CD4-positive, alpha-beta T cell treated with Interferon alpha-2 for 1 hour (primary cell): Measurements from ENCODE around the gene SRPK1.
"Not testable (repeated sequence)": the region's sequence is repeated elsewhere in the genome, so short reads cannot be mapped to it uniquely, and the experiment has no call there.

ENCODE experiments used
- DNase-seq, 2 donors: peaks; one replicate each; pipeline ENCODE4 v3.0.0-alpha.2; 2020 to 2022

SRPK1 gene

DNA sequence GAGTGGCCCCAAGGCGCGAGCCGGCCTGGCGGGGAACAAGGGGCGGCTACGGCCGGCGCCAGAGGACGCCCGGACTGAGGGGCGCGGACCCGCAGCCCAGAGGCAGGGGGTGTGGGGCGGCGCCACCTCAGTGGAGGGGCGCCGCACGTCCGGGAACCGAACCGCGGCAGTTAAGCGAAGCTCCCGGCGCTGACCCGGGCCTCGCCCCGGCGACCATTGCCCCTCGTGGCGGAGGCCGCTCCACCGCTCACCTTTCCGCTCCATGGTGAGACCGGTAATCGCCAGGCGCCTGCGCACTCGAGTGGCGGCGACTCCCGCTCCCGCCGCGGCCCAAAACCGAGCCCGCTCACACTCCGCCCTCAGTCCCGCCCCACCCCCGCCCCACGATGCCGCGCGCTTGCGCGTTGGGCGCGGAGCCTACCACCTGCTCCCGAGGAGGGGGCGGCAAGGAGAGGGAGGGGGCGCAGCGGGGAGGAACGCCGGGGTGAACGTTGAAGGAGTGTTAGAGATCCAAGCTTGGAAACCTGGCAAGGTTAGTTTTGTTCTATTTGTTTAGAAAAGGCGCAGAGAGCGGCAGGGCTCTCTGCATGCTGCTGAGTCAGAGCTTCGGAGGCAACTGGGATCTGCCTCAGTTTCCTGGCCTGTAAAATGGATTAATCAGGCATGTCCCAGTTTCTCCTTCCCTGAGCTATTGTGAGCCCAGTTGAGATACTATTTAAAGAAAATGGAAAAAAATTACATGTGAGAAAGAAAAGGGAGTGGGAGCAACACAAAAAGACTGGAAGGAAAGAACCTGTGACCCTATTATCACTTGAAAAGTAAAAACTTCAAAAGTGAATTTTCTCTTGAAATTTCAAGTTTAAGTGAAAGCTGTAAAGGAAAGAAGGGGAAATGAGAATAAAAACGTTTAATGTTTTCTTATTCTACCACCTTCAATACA is at the start of gene SRPK1:
Gene SRPK1 (minus strand): TSS at position 306 of the 940 bp plus-strand sequence. CDS start 42 bp downstream, at position 264.
- DNase-seq = peak; percentile 87 to 90

- no peak for DNase-seq
Measured at GRCh38 chr6:35970181-35970580, 49.3 kb upstream of the SRPK1 start.

DNA sequence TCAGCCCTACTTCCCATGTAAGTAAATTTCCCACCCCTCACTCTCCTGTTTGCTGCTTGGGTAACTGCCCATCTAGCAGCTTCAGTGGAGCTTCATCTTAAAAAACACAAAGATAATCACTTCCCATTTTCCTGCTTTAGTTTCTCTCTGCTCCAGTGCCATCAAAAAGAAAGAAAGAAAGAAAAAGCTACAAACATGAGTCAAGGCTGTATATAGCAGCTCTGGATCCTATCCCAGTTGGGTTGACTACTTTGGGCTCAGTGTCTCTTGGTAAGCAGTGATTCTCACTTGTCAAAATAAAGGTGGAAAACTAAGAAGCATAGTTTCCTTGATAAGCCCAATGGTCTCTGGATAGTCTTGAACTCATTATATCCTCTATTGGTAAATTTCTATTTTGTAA is 48.7 kb upstream of the SRPK1 start:
- DNase-seq = no peak

DNA sequence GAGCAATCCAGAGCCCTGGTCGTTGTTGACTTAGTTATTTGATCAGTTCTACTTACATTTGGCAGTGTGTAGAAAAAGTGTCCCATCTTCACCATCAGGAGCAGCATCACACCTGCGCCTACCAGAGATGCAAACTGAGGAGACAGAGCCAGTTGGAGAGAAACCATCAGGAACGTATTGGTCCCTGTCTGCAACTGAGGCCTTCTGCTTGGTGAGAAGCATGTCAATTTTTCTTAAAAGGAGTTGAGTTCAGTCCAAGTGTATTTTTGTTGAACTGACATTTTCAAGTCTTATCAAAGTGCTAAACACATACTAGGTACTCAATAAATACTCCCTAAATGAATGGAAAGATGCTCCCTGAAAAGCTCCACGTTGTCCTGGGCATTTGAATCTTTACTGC is 47.9 kb upstream of the SRPK1 start:
- DNase-seq = no peak

DNA sequence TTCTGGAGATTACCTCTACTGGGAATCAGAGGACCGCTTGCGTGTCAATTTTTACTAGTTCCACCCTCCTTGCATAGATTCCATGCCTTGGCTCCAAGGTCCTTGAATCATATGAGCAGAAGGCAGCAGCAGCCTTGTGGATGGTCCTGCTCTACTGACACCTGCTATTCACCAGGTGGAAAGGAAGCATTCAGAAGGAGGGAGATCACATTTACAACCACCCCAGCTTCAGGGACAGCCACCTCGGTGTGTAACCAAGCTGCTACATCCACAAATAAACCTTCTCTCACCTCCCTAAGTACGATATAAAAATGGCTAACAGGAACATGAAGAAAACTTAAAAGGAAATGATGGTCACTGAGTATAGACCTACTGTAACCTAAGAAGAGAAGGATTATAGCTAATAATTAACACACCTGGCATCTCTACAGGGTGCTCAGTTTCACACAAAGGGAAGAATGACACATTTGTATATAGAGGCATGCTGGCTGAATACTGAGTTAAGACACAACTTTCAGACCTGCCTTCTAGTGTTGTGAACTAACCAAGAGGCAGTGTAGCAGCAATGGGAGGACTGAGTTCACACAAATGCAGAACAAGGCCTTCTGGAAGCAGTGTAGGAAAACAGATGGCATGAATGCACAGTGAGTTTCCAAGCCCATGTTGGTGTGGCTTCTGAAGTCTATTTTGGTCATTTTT is 46.3 kb upstream of the SRPK1 start:
- DNase-seq = no peak

GRCh38 chr6:35962779-35963560 is 42.1 kb upstream of the SRPK1 start:
- no peak for DNase-seq

- no peak for DNase-seq
Measured at GRCh38 chr6:35960187-35960586, 39.3 kb upstream of the SRPK1 start.

DNA sequence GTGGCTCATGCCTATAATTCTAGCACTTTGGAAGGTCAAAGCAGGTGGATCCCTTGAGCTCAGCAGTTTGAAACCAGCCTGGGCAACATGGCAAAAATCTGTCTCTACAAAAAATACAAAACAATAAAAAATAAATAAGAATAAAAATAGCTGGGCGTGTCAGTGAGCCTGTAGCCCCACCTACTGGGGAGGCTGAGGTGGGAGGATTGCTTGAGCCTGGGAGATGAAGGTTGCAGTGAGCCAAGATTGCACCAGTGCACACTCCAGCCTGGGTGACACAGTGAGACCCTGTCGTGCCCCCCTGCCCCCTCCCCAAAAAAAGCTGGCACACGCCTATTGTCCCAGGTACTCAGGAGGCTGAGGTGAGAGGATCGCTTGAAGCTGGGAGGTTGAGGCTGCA is 35.1 kb upstream of the SRPK1 start:
- DNase-seq = no peak

- DNase-seq = no peak
Measured at GRCh38 chr6:35955521-35955920, 34.6 kb upstream of the SRPK1 start.

- DNase-seq = no peak
Measured at GRCh38 chr6:35955071-35955470, 34.2 kb upstream of the SRPK1 start.

DNA sequence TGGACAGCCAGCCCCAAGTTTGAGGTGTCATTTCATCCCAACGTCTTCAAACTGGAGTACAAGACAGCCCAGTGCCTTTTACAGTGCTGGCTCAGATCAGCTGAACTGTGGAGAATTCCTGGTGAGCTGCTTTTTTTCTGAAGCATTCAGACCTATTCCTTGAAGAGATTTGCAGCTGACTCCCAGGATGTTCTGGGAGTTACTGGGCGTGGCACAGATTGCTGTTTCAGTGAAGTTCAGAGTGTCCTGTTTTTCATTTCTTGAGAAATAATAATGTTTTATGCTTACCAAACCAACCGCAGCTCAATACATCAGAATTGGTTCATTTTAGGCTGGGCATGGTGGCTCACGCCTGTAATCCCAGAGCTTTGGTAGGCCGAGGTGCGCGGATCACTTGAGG is 33.4 kb upstream of the SRPK1 start:
- DNase-seq = no peak

DNA sequence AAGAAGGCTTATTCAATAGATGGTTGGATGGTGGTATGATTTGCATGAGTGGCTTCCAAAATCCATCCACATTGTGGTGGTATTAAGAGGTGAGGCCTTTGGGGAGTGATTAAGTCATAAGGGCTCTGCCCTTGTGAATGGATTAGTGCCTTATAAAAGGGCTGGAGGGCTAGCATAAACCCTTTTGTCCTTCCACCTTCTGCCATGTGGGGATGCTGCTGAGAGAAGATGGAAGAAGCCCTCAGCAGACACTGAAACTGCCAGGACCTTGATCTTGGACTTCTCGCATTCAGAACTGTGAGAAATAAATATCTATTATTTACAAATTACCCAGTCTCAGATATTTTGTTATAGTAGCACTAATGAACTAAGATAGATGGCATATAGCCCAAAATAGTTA is 27.8 kb upstream of the SRPK1 start:
- no peak for DNase-seq

- no peak for DNase-seq
Measured at GRCh38 chr6:35945650-35946025, 24.7 kb upstream of the SRPK1 start.

GRCh38 chr6:35943390-35943789 is 22.5 kb upstream of the SRPK1 start:
- DNase-seq = no peak

DNA sequence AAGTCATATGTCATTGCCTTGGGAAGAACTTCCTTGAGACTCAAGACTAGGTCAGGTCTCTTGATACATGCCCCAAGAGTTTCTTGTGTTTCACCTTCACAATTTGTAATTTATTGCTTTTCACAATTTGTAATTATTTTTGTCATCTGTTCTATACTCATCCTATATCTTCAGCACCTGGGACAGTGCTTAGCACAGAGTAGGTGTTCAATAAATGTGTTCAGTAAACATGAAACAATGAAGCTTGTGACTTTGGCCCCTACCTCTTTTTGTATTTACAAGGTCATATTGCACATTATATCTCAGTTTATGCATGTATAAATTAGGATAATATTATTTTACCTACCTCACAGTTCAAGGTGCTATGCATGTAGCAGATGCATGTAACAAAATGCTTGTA is 21.5 kb upstream of the SRPK1 start:
- DNase-seq = no peak

DNA sequence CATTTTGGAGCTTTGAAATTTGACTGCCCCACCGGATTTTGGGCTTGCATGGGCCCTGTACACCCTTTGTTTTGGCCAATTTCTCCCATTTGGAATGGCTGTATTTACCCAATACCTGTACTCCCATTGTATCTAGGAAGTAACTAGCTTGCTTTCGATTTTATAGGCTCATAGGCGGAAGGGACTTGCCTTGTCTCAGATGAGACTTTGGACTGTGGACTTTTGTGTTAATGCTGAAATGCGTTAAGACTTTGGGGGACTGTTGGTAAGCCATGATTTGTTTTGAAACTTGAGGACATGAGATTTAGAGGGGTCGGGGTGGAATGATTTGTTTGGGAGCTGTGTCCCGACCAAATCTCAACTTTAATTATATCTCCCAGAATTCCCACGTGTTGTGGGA is 20.3 kb upstream of the SRPK1 start:
- not testable (repeated sequence) for DNase-seq

GRCh38 chr6:35940014-35940413 is 19.1 kb upstream of the SRPK1 start:
- not testable (repeated sequence) for DNase-seq

- DNase-seq = not testable (repeated sequence)
Measured at GRCh38 chr6:35939259-35939658, 18.4 kb upstream of the SRPK1 start.

GRCh38 chr6:35936681-35937359 is 15.9 kb upstream of the SRPK1 start:
- no peak for DNase-seq

DNA sequence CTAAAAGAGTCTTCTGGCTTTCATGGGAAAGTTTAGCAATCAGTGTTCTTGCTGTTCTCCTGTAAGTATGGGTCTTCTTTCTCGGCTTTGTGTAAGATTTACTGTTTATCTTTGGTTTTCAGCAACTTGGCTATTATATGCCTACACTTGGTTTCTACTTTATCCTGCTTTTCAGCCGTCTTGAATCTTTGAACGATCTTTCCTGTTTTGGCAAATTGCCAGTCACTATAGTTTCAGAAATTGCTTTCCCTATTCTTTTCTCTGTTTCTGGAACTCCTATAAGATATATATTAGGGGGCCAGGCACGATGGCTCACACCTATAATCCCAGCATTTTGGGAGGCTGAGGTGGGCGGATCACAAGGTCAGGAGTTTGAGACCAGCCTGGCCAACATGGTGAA is 14.6 kb upstream of the SRPK1 start:
- no peak for DNase-seq

- no peak for DNase-seq
Measured at GRCh38 chr6:35933844-35934243, 12.9 kb upstream of the SRPK1 start.

- not testable (repeated sequence) for DNase-seq
Measured at GRCh38 chr6:35931873-35932272, 11.0 kb upstream of the SRPK1 start.

DNA sequence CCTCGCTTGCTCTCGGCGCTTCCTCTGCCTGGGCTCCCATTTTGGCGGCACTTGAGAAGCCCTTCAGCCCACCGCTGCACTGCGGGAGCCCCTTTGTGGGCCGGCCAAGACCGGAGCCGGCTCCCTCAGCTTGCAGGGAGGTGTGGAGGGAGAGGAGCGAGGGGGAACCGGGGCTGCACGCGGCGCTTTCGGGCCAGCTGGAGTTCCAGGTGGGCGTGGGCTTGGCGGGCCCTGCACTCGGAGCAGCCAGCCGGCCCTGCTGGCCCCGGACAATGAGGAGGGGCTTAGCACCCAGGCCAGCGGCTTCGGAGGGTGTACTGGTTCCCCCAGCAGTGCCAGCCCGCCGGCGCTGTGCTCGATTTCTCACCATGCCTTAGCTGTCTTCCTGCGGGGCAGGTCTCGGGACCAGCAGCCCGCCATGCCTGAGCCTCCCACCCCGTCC is 10.2 kb upstream of the SRPK1 start:
- no peak for DNase-seq
